Stimulated activated CD8-positive, alpha-beta memory T cell treated with anti-CD3 and anti-CD28 coated beads, Interleukin-12 subunit alpha, Interleukin-12 subunit beta, amount 100 ng/mL, for 24 hours (primary cell): ENCODE results near the gene CCL15.
A peak's percentile ranks its signal among the peaks of the same experiment; 100 is the strongest.

Experiments used
- DNase-seq: peaks from one replicate; pipeline ENCODE4 v3.0.0-alpha.2; 2020; ENCODE audit errors: extremely low read depth

The CCL15 gene

GRCh38 chr17:35991075-35991474, 10.3 kb downstream of the CCL15 start:
- no peak for DNase-seq

- no peak for DNase-seq
Measured at GRCh38 chr17:35988164-35988563, 13.2 kb downstream of the CCL15 start.

GRCh38 chr17:35986643-35987042, 14.7 kb downstream of the CCL15 start, which contains the start of gene CCL14:
Gene CCL14, minus strand, starts transcription at chr17:35986729. Its CDS starts 80 bp downstream, at chr17:35986649.
- no peak for DNase-seq

- DNase-seq: no peak
Measured at GRCh38 chr17:35984140-35984539, 17.2 kb downstream of the CCL15 start.

GRCh38 chr17:35982409-35983191, 18.8 kb downstream of the CCL15 start:
- DNase-seq: no peak

GRCh38 chr17:35981908-35982330, 19.4 kb downstream of the CCL15 start:
- DNase-seq: no peak

GRCh38 chr17:35981246-35981645, 20.1 kb downstream of the CCL15 start, which contains the start of gene CCL16:
Gene CCL16, minus strand, starts transcription at chr17:35981497. Its CDS starts 77 bp downstream, at chr17:35981420.
- DNase-seq: no peak

- no peak for DNase-seq
Measured at GRCh38 chr17:35978346-35978745, 23.0 kb downstream of the CCL15 start.

GRCh38 chr17:35977509-35977908, 23.8 kb downstream of the CCL15 start:
- no peak for DNase-seq

- DNase-seq: no peak
Measured at GRCh38 chr17:35973333-35974260, 27.8 kb downstream of the CCL15 start.

- DNase-seq: no peak
Measured at GRCh38 chr17:35972945-35973332, 28.4 kb downstream of the CCL15 start.

GRCh38 chr17:35972535-35972934, 28.8 kb downstream of the CCL15 start:
- DNase-seq: no peak

- no peak for DNase-seq
Measured at GRCh38 chr17:35972066-35972465, 29.3 kb downstream of the CCL15 start.

GRCh38 chr17:35969558-35970380, 31.6 kb downstream of the CCL15 start:
- DNase-seq: peak; percentile 34

GRCh38 chr17:35968520-35969054, 32.8 kb downstream of the CCL15 start:
- no peak for DNase-seq

- DNase-seq: no peak
Measured at GRCh38 chr17:35965272-35965671, 36.1 kb downstream of the CCL15 start.

- DNase-seq: no peak
Measured at GRCh38 chr17:35963663-35964062, 37.7 kb downstream of the CCL15 start.

- DNase-seq: no peak
Measured at GRCh38 chr17:35953720-35954119, 47.6 kb downstream of the CCL15 start.

GRCh38 chr17:35949401-35949800, 52.0 kb downstream of the CCL15 start:
- no peak for DNase-seq

- DNase-seq: no peak
Measured at GRCh38 chr17:35948092-35948491, 53.3 kb downstream of the CCL15 start.
